ENCODE measurements around the gene CAPN12.

Gene CAPN12

DNA sequence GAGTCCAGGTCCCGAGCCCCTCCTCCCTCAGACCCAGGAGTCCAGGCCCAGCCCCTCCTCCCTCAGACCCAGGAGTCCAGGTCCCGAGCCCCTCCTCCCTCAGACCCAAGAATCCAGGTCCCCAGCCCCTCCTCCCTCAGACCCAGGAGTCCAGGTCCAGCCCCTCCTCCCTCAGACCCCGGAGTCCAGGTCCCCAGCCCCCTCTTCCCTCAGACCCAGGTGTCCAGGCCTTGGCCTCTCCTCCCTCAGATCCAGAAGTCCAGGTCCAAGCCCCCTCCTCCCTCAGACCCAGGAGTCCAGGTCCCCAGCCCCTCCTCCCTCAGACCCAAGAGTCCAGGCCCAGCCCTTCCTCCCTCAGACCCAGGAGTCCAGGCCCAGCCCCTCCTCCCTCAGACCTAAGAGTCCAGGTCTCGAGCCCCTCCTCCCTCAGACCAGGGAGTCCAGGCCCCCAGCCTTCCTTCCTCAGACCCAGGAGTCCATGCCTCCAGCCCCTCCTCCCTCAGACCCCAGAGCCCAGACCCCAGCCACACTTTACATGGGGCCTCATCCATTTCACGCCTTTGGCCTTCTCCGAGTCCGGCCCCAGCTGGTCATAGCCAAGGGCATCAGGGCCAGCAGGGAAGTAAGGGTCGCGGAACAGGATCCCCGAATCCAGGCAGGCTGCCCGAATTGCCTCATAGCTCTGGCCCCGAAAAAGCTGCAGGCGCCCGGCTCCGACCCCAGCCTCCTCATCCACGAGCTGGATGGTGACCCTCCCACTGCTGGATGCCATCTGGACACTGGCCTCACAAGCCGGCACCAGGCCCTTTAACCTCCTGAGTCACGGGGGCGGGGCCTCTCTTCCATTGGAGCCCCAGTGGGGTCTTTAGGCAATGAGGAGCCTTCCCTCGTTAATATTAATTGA is 628 bp downstream of the CAPN12 start:
- H3K4me3 ChIP-seq (ENCODE audit: control insufficient read depth, low read depth, low read length): no peak overlapping the region
- no peak for DNase-seq (ENCODE audit: low read depth)
- TF ChIP-seq, protein P1, sequence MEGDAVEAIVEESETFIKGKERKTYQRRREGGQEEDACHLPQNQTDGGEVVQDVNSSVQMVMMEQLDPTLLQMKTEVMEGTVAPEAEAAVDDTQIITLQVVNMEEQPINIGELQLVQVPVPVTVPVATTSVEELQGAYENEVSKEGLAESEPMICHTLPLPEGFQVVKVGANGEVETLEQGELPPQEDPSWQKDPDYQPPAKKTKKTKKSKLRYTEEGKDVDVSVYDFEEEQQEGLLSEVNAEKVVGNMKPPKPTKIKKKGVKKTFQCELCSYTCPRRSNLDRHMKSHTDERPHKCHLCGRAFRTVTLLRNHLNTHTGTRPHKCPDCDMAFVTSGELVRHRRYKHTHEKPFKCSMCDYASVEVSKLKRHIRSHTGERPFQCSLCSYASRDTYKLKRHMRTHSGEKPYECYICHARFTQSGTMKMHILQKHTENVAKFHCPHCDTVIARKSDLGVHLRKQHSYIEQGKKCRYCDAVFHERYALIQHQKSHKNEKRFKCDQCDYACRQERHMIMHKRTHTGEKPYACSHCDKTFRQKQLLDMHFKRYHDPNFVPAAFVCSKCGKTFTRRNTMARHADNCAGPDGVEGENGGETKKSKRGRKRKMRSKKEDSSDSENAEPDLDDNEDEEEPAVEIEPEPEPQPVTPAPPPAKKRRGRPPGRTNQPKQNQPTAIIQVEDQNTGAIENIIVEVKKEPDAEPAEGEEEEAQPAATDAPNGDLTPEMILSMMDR (IDR thresholded peaks at IDR 0.05; ENCODE audit: control insufficient read depth, insufficient read depth, low read depth, low read length, missing control alignments): no peak

DNA sequence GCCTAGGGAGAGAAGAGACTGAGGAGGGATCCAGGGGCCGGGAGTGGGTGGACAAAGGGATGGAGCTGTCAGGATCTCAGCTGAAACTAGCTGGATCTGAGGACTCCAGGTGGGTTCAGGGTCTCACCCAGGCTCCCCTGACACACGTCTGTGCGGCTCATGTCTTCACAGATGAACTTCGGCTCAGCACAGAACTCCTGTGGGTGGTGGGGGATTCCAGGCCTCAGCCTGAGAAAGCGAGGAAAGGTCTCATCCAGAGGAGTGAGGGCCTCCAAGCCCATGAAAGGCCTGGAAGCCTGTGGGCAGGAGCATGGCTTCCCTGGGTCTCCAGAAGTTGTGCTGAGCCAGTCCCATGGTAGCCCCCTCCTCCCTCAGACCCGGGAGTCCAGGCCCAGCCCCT is 1.4 kb downstream of the CAPN12 start:
- no peak overlapping the region for H3K4me3 ChIP-seq (ENCODE audit: control insufficient read depth, low read depth, low read length)
- DNase-seq (ENCODE audit: low read depth): no peak
- TF ChIP-seq, protein P1 (IDR thresholded peaks at IDR 0.05; ENCODE audit: control insufficient read depth, insufficient read depth, low read depth, low read length, missing control alignments): no peak

DNA sequence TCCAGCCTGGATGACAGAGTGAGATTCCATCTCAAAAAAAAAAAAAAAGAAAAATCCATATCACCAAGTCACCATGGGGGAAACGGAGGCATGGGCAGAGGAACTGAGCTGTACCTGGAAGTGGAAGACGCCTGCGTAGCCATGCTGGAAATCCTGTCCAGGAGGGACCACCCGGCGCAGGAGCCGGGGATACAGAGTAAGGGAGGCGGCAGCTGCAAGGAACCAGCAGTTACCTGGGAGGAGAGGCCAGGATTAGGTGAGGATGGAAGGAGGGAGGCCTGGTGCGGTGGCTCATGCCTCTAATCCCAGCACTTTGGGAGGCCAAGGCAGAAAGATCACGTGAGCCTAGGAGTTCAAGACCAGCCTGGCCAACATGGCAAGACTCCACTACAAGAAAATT is 2.0 kb downstream of the CAPN12 start:
- H3K4me3 ChIP-seq (ENCODE audit: control insufficient read depth, low read depth, low read length): no peak overlapping the region
- TF ChIP-seq, protein P1 (IDR thresholded peaks at IDR 0.05; ENCODE audit: control insufficient read depth, insufficient read depth, low read depth, low read length, missing control alignments): no peak
- DNase-seq (ENCODE audit: low read depth): no peak

GRCh38 chr19:38741670-38742069 is 2.6 kb downstream of the CAPN12 start:
- TF ChIP-seq, protein P1 (IDR thresholded peaks at IDR 0.05; ENCODE audit: control insufficient read depth, insufficient read depth, low read depth, low read length, missing control alignments): no peak
- H3K4me3 ChIP-seq (ENCODE audit: control insufficient read depth, low read depth, low read length): no peak overlapping the region

GRCh38 chr19:38740932-38741331 is 3.3 kb downstream of the CAPN12 start:
- TF ChIP-seq, protein P1 (IDR thresholded peaks at IDR 0.05; ENCODE audit: control insufficient read depth, insufficient read depth, low read depth, low read length, missing control alignments): no peak
- no peak overlapping the region for H3K4me3 ChIP-seq (ENCODE audit: control insufficient read depth, low read depth, low read length)
- no peak for DNase-seq (ENCODE audit: low read depth)

More at GRCh38 chr19:38741670-38742069, 2.6 kb downstream of the CAPN12 start:
- DNase-seq (ENCODE audit: low read depth): no peak

DNA sequence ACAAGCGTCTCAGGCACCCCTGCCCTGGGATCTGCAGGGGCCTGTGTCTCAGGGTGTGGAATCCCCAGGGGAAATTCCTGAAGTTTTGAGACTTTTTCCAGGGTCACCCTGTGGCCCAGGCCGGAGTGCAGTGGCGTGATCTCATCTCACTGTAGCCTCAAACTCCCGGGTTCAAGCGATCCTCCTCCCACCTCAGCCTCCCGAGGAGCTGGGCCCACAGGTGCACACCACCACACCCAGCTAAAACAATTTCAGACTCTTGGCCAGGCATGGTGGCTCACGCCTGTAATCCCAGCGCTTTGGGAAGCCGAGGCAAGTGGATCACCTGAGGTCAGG is 4.0 kb downstream of the CAPN12 start:
- TF ChIP-seq, protein P1 (IDR thresholded peaks at IDR 0.05; ENCODE audit: control insufficient read depth, insufficient read depth, low read depth, low read length, missing control alignments): no peak
- no peak for DNase-seq (ENCODE audit: low read depth)
- H3K4me3 ChIP-seq (ENCODE audit: control insufficient read depth, low read depth, low read length): no peak overlapping the region
